Islet precursor cell (in vitro differentiated cells): ENCODE measurements around the gene CDK5RAP1.
"Not testable (repeated sequence)": the region's sequence is repeated elsewhere in the genome, so short reads cannot be mapped to it uniquely, and the experiment has no call there.

Experiments used
- DNase-seq: peaks from one replicate; pipeline ENCODE4 v3.0.0-alpha.2; 2018

CDK5RAP1 gene

GRCh38 chr20:33418033-33418432, 16.7 kb upstream of the CDK5RAP1 start:
- no peak for DNase-seq

GRCh38 chr20:33415948-33416347, 14.6 kb upstream of the CDK5RAP1 start:
- peak; percentile 67 for DNase-seq

GRCh38 chr20:33412484-33412838, 11.1 kb upstream of the CDK5RAP1 start:
- no peak for DNase-seq

- DNase-seq, result no peak
Observed at GRCh38 chr20:33411711-33412483, 10.6 kb upstream of the CDK5RAP1 start.

GRCh38 chr20:33411242-33411641, 9.9 kb upstream of the CDK5RAP1 start:
- no peak for DNase-seq

- no peak for DNase-seq
Observed at GRCh38 chr20:33410081-33410742, 8.9 kb upstream of the CDK5RAP1 start.

GRCh38 chr20:33408716-33409654, 7.7 kb upstream of the CDK5RAP1 start:
- DNase-seq, result no peak

GRCh38 chr20:33408313-33408712, 7.0 kb upstream of the CDK5RAP1 start:
- no peak for DNase-seq

- no peak for DNase-seq
Observed at GRCh38 chr20:33407796-33408195, 6.5 kb upstream of the CDK5RAP1 start.

- no peak for DNase-seq
Observed at GRCh38 chr20:33407251-33407650, 5.9 kb upstream of the CDK5RAP1 start.

- no peak for DNase-seq
Observed at GRCh38 chr20:33404281-33404680, 3.0 kb upstream of the CDK5RAP1 start.

- DNase-seq, result no peak
Observed at GRCh38 chr20:33401921-33402369, 626 bp upstream of the CDK5RAP1 start.

- DNase-seq, result no peak
Observed at GRCh38 chr20:33400812-33401183, 521 bp downstream of the CDK5RAP1 start.

- no peak for DNase-seq
Observed at GRCh38 chr20:33399924-33400323, 1.4 kb downstream of the CDK5RAP1 start.

- no peak for DNase-seq
Observed at GRCh38 chr20:33394718-33395117, 6.6 kb downstream of the CDK5RAP1 start.

- DNase-seq, result no peak
Observed at GRCh38 chr20:33393609-33394008, 7.7 kb downstream of the CDK5RAP1 start.

GRCh38 chr20:33391722-33392415, 9.4 kb downstream of the CDK5RAP1 start:
- peak; percentile 80 for DNase-seq

GRCh38 chr20:33389326-33389725, 12.0 kb downstream of the CDK5RAP1 start:
- DNase-seq, result not testable (repeated sequence)

- no peak for DNase-seq
Observed at GRCh38 chr20:33388268-33388667, 13.1 kb downstream of the CDK5RAP1 start.

- DNase-seq, result peak; percentile 86
Observed at GRCh38 chr20:33387177-33387576, 14.1 kb downstream of the CDK5RAP1 start.

GRCh38 chr20:33386673-33387072, 14.6 kb downstream of the CDK5RAP1 start:
- no peak for DNase-seq

- peak; percentile 2 for DNase-seq
Observed at GRCh38 chr20:33377366-33377765, 24.0 kb downstream of the CDK5RAP1 start.
